ENCODE data around the gene NAMPT.
"Not testable (repeated sequence)": the region's sequence is repeated elsewhere in the genome, so short reads cannot be mapped to it uniquely, and the experiment has no call there.

NAMPT gene

DNA sequence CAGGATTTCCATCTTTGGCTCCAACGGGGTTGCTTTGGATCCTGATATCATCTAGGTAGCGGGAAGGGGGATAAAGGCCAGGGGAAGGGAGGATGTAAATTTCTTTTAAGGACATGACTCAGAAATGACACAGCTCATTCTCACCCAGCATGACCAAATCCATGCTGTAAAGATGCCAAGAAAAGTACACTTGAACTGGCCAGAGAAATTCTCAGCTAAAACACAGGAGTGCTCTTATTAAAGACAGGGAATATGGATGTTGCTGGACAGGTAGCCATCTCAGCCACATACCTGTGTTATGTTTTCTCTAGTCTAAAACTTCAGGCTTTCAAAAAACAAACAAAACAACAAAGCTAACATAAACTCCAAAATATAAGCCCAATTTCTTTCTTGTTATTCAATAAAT, 68.3 kb downstream of the NAMPT start:
- DNase-seq (ENCODE audit: low read depth in 1 of 2, low spot score in 1 of 2), result no peak
- Histone ChIP-seq H3K27ac (replicated peaks) (no peak overlapping the region), H3K4me3 (replicated peaks; ENCODE audit: insufficient read depth, low read length) (no peak overlapping the region), H3K27me3 (ENCODE audit: insufficient read depth, poor library complexity, severe bottlenecking) (no peaks in the 10 kb centered on the region)
- TF ChIP-seq, protein P1, sequence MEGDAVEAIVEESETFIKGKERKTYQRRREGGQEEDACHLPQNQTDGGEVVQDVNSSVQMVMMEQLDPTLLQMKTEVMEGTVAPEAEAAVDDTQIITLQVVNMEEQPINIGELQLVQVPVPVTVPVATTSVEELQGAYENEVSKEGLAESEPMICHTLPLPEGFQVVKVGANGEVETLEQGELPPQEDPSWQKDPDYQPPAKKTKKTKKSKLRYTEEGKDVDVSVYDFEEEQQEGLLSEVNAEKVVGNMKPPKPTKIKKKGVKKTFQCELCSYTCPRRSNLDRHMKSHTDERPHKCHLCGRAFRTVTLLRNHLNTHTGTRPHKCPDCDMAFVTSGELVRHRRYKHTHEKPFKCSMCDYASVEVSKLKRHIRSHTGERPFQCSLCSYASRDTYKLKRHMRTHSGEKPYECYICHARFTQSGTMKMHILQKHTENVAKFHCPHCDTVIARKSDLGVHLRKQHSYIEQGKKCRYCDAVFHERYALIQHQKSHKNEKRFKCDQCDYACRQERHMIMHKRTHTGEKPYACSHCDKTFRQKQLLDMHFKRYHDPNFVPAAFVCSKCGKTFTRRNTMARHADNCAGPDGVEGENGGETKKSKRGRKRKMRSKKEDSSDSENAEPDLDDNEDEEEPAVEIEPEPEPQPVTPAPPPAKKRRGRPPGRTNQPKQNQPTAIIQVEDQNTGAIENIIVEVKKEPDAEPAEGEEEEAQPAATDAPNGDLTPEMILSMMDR (IDR thresholded peaks at IDR 0.05; ENCODE audit: insufficient read depth, low read length), result no peak
- TF ChIP-seq SPI1 (IDR thresholded peaks at IDR 0.05; ENCODE audit: borderline replicate concordance, low read depth), result no peak
- TF ChIP-seq, protein P2, sequence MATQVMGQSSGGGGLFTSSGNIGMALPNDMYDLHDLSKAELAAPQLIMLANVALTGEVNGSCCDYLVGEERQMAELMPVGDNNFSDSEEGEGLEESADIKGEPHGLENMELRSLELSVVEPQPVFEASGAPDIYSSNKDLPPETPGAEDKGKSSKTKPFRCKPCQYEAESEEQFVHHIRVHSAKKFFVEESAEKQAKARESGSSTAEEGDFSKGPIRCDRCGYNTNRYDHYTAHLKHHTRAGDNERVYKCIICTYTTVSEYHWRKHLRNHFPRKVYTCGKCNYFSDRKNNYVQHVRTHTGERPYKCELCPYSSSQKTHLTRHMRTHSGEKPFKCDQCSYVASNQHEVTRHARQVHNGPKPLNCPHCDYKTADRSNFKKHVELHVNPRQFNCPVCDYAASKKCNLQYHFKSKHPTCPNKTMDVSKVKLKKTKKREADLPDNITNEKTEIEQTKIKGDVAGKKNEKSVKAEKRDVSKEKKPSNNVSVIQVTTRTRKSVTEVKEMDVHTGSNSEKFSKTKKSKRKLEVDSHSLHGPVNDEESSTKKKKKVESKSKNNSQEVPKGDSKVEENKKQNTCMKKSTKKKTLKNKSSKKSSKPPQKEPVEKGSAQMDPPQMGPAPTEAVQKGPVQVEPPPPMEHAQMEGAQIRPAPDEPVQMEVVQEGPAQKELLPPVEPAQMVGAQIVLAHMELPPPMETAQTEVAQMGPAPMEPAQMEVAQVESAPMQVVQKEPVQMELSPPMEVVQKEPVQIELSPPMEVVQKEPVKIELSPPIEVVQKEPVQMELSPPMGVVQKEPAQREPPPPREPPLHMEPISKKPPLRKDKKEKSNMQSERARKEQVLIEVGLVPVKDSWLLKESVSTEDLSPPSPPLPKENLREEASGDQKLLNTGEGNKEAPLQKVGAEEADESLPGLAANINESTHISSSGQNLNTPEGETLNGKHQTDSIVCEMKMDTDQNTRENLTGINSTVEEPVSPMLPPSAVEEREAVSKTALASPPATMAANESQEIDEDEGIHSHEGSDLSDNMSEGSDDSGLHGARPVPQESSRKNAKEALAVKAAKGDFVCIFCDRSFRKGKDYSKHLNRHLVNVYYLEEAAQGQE (IDR thresholded peaks at IDR 0.05; ENCODE audit: insufficient replicate concordance, low read depth), result no peak
- no peak for TF ChIP-seq POLR2AphosphoS5 (IDR thresholded peaks at IDR 0.05; ENCODE audit: low read depth)
- TF ChIP-seq GABPA (IDR thresholded peaks at IDR 0.05; ENCODE audit: low read depth), result no peak

DNA sequence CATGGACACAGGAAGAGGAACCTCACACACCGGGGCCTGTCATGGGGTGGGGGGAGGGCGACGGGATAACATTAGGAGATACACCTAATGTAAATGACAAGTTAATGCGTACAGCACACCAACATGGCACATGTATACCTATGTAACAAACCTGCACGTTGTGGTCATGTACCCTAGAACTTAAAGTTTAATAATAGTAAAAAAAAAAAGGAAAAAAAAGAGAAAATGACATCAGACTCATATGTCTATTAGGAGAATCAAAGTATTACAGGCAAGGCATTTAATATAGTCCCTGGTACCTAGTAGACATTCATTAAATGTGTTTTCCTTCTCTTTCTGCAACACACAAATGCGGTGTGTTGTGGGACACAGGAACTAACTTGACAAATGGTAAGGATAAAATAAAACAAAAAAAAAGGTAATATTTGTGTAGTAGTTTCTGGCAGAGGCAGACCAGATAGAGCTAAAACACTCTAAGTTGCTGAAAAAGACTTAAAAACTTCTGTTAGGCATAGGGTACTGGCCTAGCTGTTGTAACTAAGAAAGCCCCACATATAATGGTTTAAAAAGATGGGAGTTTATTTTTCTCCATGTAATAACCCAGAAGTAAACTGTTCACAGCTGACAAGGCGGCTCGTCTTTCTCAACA, 68.8 kb downstream of the NAMPT start:
- no peak for DNase-seq (ENCODE audit: low read depth in 1 of 2, low spot score in 1 of 2)
- Histone ChIP-seq H3K27ac (replicated peaks) (no peak overlapping the region), H3K27me3 (ENCODE audit: insufficient read depth, poor library complexity, severe bottlenecking) (no peaks in the 10 kb centered on the region), H3K4me3 (replicated peaks; ENCODE audit: insufficient read depth, low read length) (no peak overlapping the region)
- no peak for TF ChIP-seq GABPA (IDR thresholded peaks at IDR 0.05; ENCODE audit: low read depth)
- no peak for TF ChIP-seq SPI1 (IDR thresholded peaks at IDR 0.05; ENCODE audit: borderline replicate concordance, low read depth)
- TF ChIP-seq, protein P2 (IDR thresholded peaks at IDR 0.05; ENCODE audit: insufficient replicate concordance, low read depth), result no peak
- TF ChIP-seq, protein P1 (IDR thresholded peaks at IDR 0.05; ENCODE audit: insufficient read depth, low read length), result no peak
- no peak for TF ChIP-seq POLR2AphosphoS5 (IDR thresholded peaks at IDR 0.05; ENCODE audit: low read depth)

DNA sequence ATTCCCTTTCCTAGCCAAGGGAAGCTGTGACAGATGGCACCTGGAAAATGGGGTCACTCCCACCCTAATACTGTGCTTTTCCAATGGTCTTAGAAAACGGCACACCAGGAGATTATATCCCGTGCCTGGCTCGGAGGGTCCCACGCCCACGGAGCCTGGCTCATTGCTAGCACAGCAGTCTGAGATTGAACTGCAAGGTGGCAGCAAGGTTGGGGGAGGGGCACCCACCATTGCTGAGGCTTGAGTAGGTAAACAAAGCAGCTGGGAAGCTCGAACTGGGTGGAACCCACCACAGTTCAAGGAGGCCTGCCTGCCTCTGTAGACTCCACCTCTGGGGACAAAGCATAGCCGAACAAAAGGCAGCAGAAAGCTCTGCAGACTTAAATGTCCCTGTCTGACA, 75.8 kb downstream of the NAMPT start:
- not testable (repeated sequence) for H3K27me3 ChIP-seq (ENCODE audit: insufficient read depth, poor library complexity, severe bottlenecking); H3K27ac ChIP-seq (replicated peaks); H3K4me3 ChIP-seq (replicated peaks; ENCODE audit: insufficient read depth, low read length); DNase-seq (ENCODE audit: low read depth in 1 of 2, low spot score in 1 of 2)

DNA sequence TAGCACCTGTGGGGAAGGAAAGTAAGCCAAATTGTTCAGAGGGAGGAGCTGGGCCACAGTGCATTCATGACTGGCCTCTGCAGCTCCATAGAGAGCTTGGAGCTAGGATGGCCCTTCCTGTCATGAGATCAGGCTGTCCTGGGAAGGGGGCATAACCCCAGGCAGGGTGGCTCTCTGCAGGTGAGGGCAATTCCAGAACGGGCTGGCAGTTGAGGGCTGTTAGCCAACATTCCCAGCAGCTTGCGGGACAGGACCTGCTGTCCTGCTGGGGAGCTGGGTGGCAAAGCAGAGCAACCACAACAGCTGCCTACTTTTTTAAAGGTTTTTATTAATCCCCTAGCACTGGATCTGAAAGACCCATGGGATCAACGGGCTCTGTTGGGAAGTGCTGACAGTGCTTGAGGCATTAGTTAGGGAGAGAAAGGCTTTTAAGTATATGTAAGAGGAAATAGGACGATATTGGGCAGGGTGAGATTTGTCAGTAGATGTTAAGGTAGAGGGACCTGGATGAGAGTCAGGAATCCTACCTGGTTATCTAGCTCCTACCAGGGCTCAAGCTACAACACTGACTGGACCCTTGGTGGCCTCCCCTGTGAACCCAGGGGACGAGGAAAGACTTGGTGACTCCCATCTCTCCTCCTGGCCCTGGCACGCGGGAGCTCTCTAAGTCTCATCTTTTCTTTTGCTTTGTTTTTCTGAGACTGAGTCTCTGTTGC, 77.8 kb downstream of the NAMPT start:
- H3K4me3 ChIP-seq (replicated peaks; ENCODE audit: insufficient read depth, low read length), result no peak overlapping the region
- no peaks in the 10 kb centered on the region for H3K27me3 ChIP-seq (ENCODE audit: insufficient read depth, poor library complexity, severe bottlenecking)
- DNase-seq (ENCODE audit: low read depth in 1 of 2, low spot score in 1 of 2), result no peak
- no peak overlapping the region for H3K27ac ChIP-seq (replicated peaks)
- TF ChIP-seq, protein P2 (IDR thresholded peaks at IDR 0.05; ENCODE audit: insufficient replicate concordance, low read depth), result no peak
- TF ChIP-seq, protein P1 (IDR thresholded peaks at IDR 0.05; ENCODE audit: insufficient read depth, low read length), result no peak
- TF ChIP-seq POLR2AphosphoS5 (IDR thresholded peaks at IDR 0.05; ENCODE audit: low read depth) (no peak), SPI1 (IDR thresholded peaks at IDR 0.05; ENCODE audit: borderline replicate concordance, low read depth) (no peak), GABPA (IDR thresholded peaks at IDR 0.05; ENCODE audit: low read depth) (no peak)
